Endothelial cell of umbilical vein (primary cell): ENCODE results near the gene GSTCD. TPM values are rescaled to one million over a fixed set of nuclear protein-coding genes. Genes with fewer than 3 reads are reported as not detected.

Experiments used
- Bru-seq: library from RNA; stranded (reverse); fragments of 400-500 nt; gene quantifications from one replicate; lab custom pipeline; 2021; lab: Mats Ljungman, UMichigan
- BruChase-seq, 2 experiments: library from RNA; stranded (reverse); fragments of 400-500 nt; gene quantifications; one replicate each; lab custom pipeline; 2021; lab: Mats Ljungman, UMichigan
- BruUV-seq: library from RNA; stranded (reverse); fragments of 400-500 nt; replicated peaks from 2 replicates; lab custom pipeline; 2021; lab: Mats Ljungman, UMichigan
- CTCF ChIA-PET: fragments of 300-600, 350-600 bp; sonication (Branson Sonifier 250); formaldehyde crosslinking; loops from one replicate; lab custom pipeline; 2021; ENCODE audit warnings: antibody characterized with exemption, inconsistent platforms; lab: Charles Lee
- POLR2A ChIA-PET: fragments of 300-600, 350-600 bp; sonication (Branson Sonifier 250); formaldehyde crosslinking; loops from one replicate; lab custom pipeline; 2021; ENCODE audit warnings: antibody characterized with exemption, inconsistent platforms; lab: Charles Lee
- DNase-seq: peaks from one replicate; pipeline ENCODE4 v3.0.0-alpha.2; 2011; ENCODE audit warnings: low read depth, low spot score
- FAIRE-seq: peaks from 2 replicates; lab custom pipeline; 2011; peaks lifted over from hg19 to GRCh38; lab: Jason Lieb, UNC
- H2AFZ ChIP-seq: 2 replicates; pipeline ENCODE4 v1.6.0; 2012; ENCODE audit warnings: low read depth, low read length, control low read depth, inconsistent platforms
- H3K27ac ChIP-seq: 2 replicates; pipeline ENCODE4 v1.5.1; 2011; ENCODE audit warnings: low read depth, mild to moderate bottlenecking, control low read depth, low read length, moderate library complexity; ENCODE audit not compliant: insufficient read depth
- H3K27me3 ChIP-seq, 2 experiments: 2 replicates each; pipeline versions ENCODE4 v1.6.0 to v1.6.1; 2011; ENCODE audit warnings: low read length in 2 of 2, mixed read lengths in 1 of 2; ENCODE audit not compliant: control insufficient read depth in 2 of 2, insufficient read depth in 2 of 2
- H3K36me3 ChIP-seq, 2 experiments: 2 replicates in 1 of 2; 3 replicates in 1 of 2; pipeline ENCODE4 v1.5.1; 2011; ENCODE audit warnings: low read length in 2 of 2, mild to moderate bottlenecking in 1 of 2, moderate library complexity in 1 of 2; ENCODE audit not compliant: control insufficient read depth in 2 of 2, insufficient read depth in 2 of 2; ENCODE audit errors: extremely low read depth in 1 of 2
- H3K4me1 ChIP-seq: 3 replicates; pipeline ENCODE4 v1.5.1; 2011; ENCODE audit warnings: mild to moderate bottlenecking, low read length; ENCODE audit not compliant: control insufficient read depth, insufficient read depth; ENCODE audit errors: extremely low read depth
- H3K4me2 ChIP-seq: 2 replicates; pipeline ENCODE4 v1.6.1; 2011; ENCODE audit warnings: low read length, control low read depth, mixed read lengths; ENCODE audit not compliant: insufficient read depth
- H3K4me3 ChIP-seq, 3 experiments: fragments of 200-600 bp in 1 of 3; sonication (generic), shearing (Covaris generic) in 1 of 3; replicated peaks in 1 of 3; 2 replicates each; pipeline ENCODE4 v1.5.1; 2011 to 2016; ENCODE audit warnings: control low read depth in 3 of 3, low read length in 3 of 3, mild to moderate bottlenecking in 2 of 3, inconsistent platforms in 1 of 3, low read depth in 1 of 3, moderate library complexity in 1 of 3; ENCODE audit not compliant: insufficient read depth in 1 of 3
- H3K79me2 ChIP-seq: 2 replicates; pipeline ENCODE4 v1.6.0; 2012; ENCODE audit warnings: low read length, inconsistent platforms; ENCODE audit not compliant: control insufficient read depth, insufficient read depth
- H3K9ac ChIP-seq: replicated peaks from 2 replicates; pipeline ENCODE3; 2011; ENCODE audit warnings: low read length, control low read depth; ENCODE audit not compliant: insufficient read depth; ENCODE audit errors: extremely low read depth
- H3K9me1 ChIP-seq: replicated peaks from 3 replicates; pipeline ENCODE4 v1.6.0; 2011; ENCODE audit warnings: mild to moderate bottlenecking, low read length; ENCODE audit not compliant: control insufficient read depth, insufficient read depth; ENCODE audit errors: extremely low read depth
- H3K9me3 ChIP-seq: replicated peaks from 2 replicates; pipeline ENCODE4 v1.5.1; 2012; ENCODE audit warnings: low read length, inconsistent platforms; ENCODE audit not compliant: control insufficient read depth, insufficient read depth
- H4K20me1 ChIP-seq: replicated peaks from 2 replicates; pipeline ENCODE3; 2011; ENCODE audit warnings: mild to moderate bottlenecking, low read length; ENCODE audit not compliant: control insufficient read depth, insufficient read depth; ENCODE audit errors: extremely low read depth
- EZH2 ChIP-seq: IDR thresholded peaks from 2 replicates; pipeline ENCODE4 v1.6.1; 2012; ENCODE audit warnings: borderline replicate concordance, low read depth, mild to moderate bottlenecking, moderate library complexity, low read length, inconsistent platforms; ENCODE audit not compliant: severe bottlenecking
- FOS ChIP-seq: IDR thresholded peaks from 2 replicates; pipeline ENCODE4 v1.6.1; 2011; ENCODE audit warnings: mild to moderate bottlenecking, low read length, moderate library complexity, borderline replicate concordance; ENCODE audit not compliant: insufficient read depth
- GATA2 ChIP-seq: IDR thresholded peaks from 2 replicates; pipeline ENCODE4 v1.7.0; 2011; ENCODE audit warnings: low read depth, mild to moderate bottlenecking, moderate library complexity, mixed read lengths, low read length; ENCODE audit not compliant: insufficient read length, insufficient read depth
- JUN ChIP-seq: IDR thresholded peaks from 2 replicates; pipeline ENCODE4 v1.6.1; 2011; ENCODE audit warnings: borderline replicate concordance, low read depth; ENCODE audit not compliant: insufficient read length, insufficient read depth
- MYC ChIP-seq: IDR thresholded peaks from one replicate; pipeline ENCODE4 v1.6.1; 2011; ENCODE audit warnings: mild to moderate bottlenecking, low read depth, low read length
- POLR2A ChIP-seq: IDR thresholded peaks from 2 replicates; pipeline ENCODE4 v1.6.1; 2012; ENCODE audit warnings: low read depth, mild to moderate bottlenecking, control low read depth, low read length
- POLR2AphosphoS5 ChIP-seq: IDR thresholded peaks from 2 replicates; pipeline ENCODE4 v1.6.1; 2012; ENCODE audit warnings: low read depth, mild to moderate bottlenecking, control low read depth, low read length, moderate library complexity; ENCODE audit not compliant: insufficient read depth
- dilution Hi-C: fragments of 300-500 bp; cut with MboI; formaldehyde crosslinking; loops from one replicate; pipeline ENCODE4 v1.15.0; 2019; ENCODE audit warnings: low sequenced_read_pairs; ENCODE audit not compliant: extremely low pct_ligation_motif_present
- intact Hi-C: fragments of 100-400 bp; cut with micrococcal nuclease; formaldehyde crosslinking; loops from one replicate; pipeline ENCODE4 v1.10.0; 2022
- long read RNA-seq: library from polyadenylated mRNA; stranded (forward); transcript quantifications from one replicate; pipeline ENCODE4 v2.0.0, GENCODE V29; 2021
- polyA minus RNA-seq, 3 experiments: library from RNA; depleted of rRNA, polyadenylated mRNA; stranded (reverse); fragments of >200 nt; gene quantifications; 1 replicate in 1 of 3; 2 replicates in 2 of 3; pipeline ENCODE4 v1.2.3, GENCODE V29; 2011
- polyA plus RNA-seq, 4 experiments: library from polyadenylated mRNA; depleted of rRNA in 3 of 4; stranded (reverse) in 3 of 4; unstranded in 1 of 4; fragments of >200 nt; gene quantifications; 2 replicates each; pipeline versions ENCODE4 v1.2.1 to v1.2.3, GENCODE V29; 2011 to 2012; ENCODE audit warnings: missing spikeins in 1 of 4
- total RNA-seq: library from RNA; stranded (reverse); gene quantifications from 2 replicates; pipeline ENCODE4 v1.2.3, GENCODE V29; 2021
- TF ChIP-seq, protein P1 (sequence below), 2 donors: IDR thresholded peaks; 1 replicate in 1 of 2; 2 replicates in 1 of 2; pipeline ENCODE4 v1.5.1; 2011; ENCODE audit warnings: low read length in 2 of 2, mild to moderate bottlenecking in 2 of 2, moderate library complexity in 2 of 2, control low read depth in 1 of 2, inconsistent platforms in 1 of 2, low read depth in 1 of 2; ENCODE audit not compliant: insufficient read depth in 1 of 2; ENCODE audit errors: extremely low read depth in 1 of 2

The GSTCD gene, protein sequence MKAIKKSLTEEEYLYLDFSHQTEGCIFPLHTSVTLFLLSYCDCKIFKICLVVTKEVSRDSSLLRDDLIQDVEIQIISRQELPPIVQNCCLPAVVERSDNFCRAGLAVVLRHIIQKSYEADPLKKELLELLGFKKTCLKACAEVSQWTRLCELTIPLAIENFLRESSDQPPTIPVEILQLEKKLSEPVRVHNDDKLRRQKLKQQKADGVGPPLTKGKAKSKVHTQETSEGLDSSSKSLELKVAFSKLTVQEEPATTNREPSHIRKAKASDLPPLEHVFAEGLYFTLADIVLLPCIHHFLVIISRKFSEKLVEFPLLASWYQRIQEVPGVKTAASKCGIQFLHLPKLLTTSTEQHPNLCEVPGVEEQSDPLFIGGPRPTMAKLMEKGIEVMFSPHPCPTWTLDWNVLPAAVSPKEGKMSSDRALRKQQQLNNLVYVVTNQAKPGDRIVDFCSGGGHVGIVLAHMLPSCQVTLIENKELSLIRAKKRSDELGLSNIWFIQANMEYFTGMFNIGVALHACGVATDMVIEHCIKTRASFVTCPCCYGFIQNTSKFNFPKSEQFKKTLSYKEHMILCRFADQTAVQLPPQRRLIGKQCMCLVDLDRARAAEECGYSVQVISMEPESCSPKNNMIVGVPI
- 11.3 and 13.1 TPM in 2 replicates for total RNA-seq
- 2.4 and 3.3 TPM in 2 replicates for polyA plus RNA-seq
- polyA plus RNA-seq (2011; cell fraction: cytosol; rRNA removed) = 5.3 and 5.6 TPM in 2 replicates
- 4.7 and 6.8 TPM in 2 replicates for polyA plus RNA-seq (2011; cell fraction: nucleus; rRNA removed)
- polyA plus RNA-seq (2012) = 5.6 and 7.7 TPM in 2 replicates
- 7.3 and 10.1 TPM in 2 replicates for polyA minus RNA-seq
- polyA minus RNA-seq (2011; cell fraction: cytosol; rRNA and poly(A)+ RNA removed) = 9.5 TPM
- 17.5 and 19.8 TPM in 2 replicates for polyA minus RNA-seq (2011; cell fraction: nucleus; rRNA and poly(A)+ RNA removed)
- Bru-seq, nascent RNA = percentile 69 among the genes with signal in this experiment
- percentile 53 among the genes with signal in this experiment for BruChase-seq, experiment 1, labeled RNA remaining after a 6-hour chase
- percentile 58 among the genes with signal in this experiment for BruChase-seq, experiment 2, labeled RNA remaining after a 2-hour chase
- long read RNA-seq, full-length matches to known transcripts = 5 of 9 reads
- long read RNA-seq, partial matches to known transcripts = 1 of 9 reads
- long read RNA-seq, other reads (novel, unspliced or antisense) = 3 of 9 reads

DNA sequence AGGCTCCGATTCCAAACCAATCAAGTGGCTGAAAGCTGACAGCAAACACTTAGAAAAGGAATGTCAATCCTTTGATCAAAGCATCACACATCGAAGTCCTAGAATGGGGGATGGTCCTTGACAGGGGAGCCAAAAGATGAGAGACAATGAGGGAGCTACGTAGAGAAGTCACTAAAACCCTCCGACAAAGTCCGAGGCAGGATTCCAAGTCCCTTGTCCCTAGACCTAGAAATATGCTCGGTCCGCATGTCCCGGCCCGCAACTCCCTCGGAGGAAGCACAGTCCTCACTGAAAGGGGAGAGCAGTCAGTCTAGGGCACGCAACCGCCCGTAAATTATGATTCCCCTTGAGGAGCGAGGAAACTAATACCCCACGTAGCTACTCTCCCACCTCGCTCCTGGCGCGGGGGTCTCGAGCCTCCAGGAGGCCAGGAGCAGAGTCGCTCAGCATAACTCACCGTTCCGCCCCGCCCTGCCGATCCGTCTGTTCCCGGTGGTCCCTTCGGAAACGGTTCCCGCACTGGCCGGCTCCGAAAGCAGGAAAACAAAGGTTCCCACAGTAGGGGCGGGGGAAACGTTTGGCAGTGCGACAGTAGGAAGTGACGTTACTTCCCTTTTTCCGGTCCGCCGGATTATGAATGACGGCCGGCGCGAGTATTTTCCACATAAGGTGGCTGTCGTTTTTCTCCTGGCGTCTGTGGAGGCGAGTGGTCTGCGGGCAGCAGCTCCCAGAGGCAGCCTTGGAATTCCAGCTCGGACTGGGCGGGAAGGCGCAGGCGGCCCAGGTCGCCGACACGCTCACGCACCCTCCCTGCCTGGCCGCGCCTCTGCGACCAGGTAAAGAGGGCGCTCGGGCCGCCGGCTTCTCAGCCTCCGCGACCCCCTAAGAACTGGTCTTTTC is at the start of gene GSTCD, which contains the start of gene INTS12:
GSTCD (plus strand) TSS at position 604 of the 900 bp plus-strand sequence. CDS start 8,830 bp downstream, outside the sequence.
INTS12 (minus strand) TSS at position 509 of the 900 bp plus-strand sequence. CDS start 8,684 bp downstream, outside the sequence.
- TF ChIP-seq POLR2A = peak; percentile 89
- no peak for TF ChIP-seq GATA2
- no peak for TF ChIP-seq EZH2
- TF ChIP-seq FOS = no peak
- peak; percentile 38 for TF ChIP-seq MYC
- TF ChIP-seq, protein P1, sequence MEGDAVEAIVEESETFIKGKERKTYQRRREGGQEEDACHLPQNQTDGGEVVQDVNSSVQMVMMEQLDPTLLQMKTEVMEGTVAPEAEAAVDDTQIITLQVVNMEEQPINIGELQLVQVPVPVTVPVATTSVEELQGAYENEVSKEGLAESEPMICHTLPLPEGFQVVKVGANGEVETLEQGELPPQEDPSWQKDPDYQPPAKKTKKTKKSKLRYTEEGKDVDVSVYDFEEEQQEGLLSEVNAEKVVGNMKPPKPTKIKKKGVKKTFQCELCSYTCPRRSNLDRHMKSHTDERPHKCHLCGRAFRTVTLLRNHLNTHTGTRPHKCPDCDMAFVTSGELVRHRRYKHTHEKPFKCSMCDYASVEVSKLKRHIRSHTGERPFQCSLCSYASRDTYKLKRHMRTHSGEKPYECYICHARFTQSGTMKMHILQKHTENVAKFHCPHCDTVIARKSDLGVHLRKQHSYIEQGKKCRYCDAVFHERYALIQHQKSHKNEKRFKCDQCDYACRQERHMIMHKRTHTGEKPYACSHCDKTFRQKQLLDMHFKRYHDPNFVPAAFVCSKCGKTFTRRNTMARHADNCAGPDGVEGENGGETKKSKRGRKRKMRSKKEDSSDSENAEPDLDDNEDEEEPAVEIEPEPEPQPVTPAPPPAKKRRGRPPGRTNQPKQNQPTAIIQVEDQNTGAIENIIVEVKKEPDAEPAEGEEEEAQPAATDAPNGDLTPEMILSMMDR (IDR thresholded peaks at IDR 0.05; ENCODE audit: extremely low read depth in 1 of 2, insufficient read depth in 1 of 2, low read depth in 1 of 2, low read length in 2 of 2) = peak in 1 of 2 donors; percentile 0
- TF ChIP-seq JUN = no peak
- peak; percentile 94 for TF ChIP-seq POLR2AphosphoS5

More for the DNA sequence above, at the start of gene GSTCD, which contains the start of gene INTS12:
- CTCF ChIA-PET = interaction anchor here (1.2 kb wide), 1 partner anchor 187 kb away, joined by 5 read pairs; no protein-coding TSS in a partner anchor
- Histone ChIP-seq H3K27me3 (no peaks in the 10 kb centered on the region), H3K79me2 (peaks cover 57% of the 10 kb centered on the region), H2AFZ (peak within 1 kb of the TSS; percentile 95), H3K4me3 (peak within 1 kb of the TSS; percentile 46 to 93 (median 93)), H3K4me2 (peak within 1 kb of the TSS; percentile 99), H3K27ac (peak within 1 kb of the TSS; percentile 61), H3K9me3 (no peaks in the 10 kb centered on the region), H4K20me1 (no peaks in the 10 kb centered on the region), H3K9ac (peak within 1 kb of the TSS; percentile 82), H3K9me1 (no peaks in the 10 kb centered on the region), H3K36me3 (no peaks in the 10 kb centered on the region), H3K4me1 (peaks cover 16% of the 10 kb centered on the region)
- TSS peak; percentile 75 for BruUV-seq
- POLR2A ChIA-PET = interaction anchor here (0.6 kb wide), 1 partner anchor 561 kb away, joined by 4 read pairs; no protein-coding TSS in a partner anchor
- intact Hi-C loops = loop anchor here (1.0 to 10.0 kb wide), 4 partner anchors 286 to 609 kb away; partner anchors contain the start of genes AIMP1, TBCK and TET2
- dilution Hi-C loops = no loop called here
- DNase-seq = peak; percentile 95
- peak; percentile 85 for FAIRE-seq
